SK-N-SH treated with all-trans-retinoic acid at 6 μM for 48 hours (cell line): ENCODE data around the gene TCAP.

ENCODE experiments used
- ATAC-seq: fragments of 200-7000 bp; cut with Tn5 transposase; 3 replicates; pipeline ENCODE4 v1.9.1; 2020; ENCODE audit warnings: mild to moderate bottlenecking, moderate library complexity
- ARNTL ChIP-seq: fragments of 450-650 bp; formaldehyde crosslinking; IDR thresholded peaks from 2 replicates; pipeline ENCODE4 v1.5.0; 2020; ENCODE audit warnings: low read depth, mild to moderate bottlenecking, moderate library complexity, borderline replicate concordance
- BACH2 ChIP-seq: fragments of 250-450 bp; sonication (Bioruptor Pico); IDR thresholded peaks from 2 replicates; pipeline ENCODE4 v1.9.0; 2021; ENCODE audit warnings: mild to moderate bottlenecking, borderline replicate concordance
- CREB5 ChIP-seq: fragments of 250-450 bp; sonication (Bioruptor Pico); IDR thresholded peaks from 2 replicates; pipeline ENCODE4 v1.5.1; 2020; ENCODE audit warnings: low read depth, mild to moderate bottlenecking, moderate library complexity
- CSDC2 ChIP-seq: fragments of 250-450 bp; sonication (Bioruptor Pico); IDR thresholded peaks from 2 replicates; pipeline ENCODE4 v1.5.0; 2020; ENCODE audit warnings: mild to moderate bottlenecking, moderate library complexity
- CSRNP3 ChIP-seq: fragments of 250-450 bp; sonication (Bioruptor Pico); IDR thresholded peaks from 2 replicates; pipeline ENCODE4 v1.5.1; 2021; ENCODE audit warnings: mild to moderate bottlenecking, moderate library complexity
- ESRRG ChIP-seq: fragments of 250-450 bp; sonication (Bioruptor Pico); IDR thresholded peaks from 2 replicates; pipeline ENCODE4 v1.6.1; 2021; ENCODE audit warnings: mild to moderate bottlenecking
- GLIS3 ChIP-seq: fragments of 250-450 bp; sonication (Bioruptor Pico); IDR thresholded peaks from 2 replicates; pipeline ENCODE4 v1.5.0; 2020; ENCODE audit warnings: mild to moderate bottlenecking, moderate library complexity
- ISL1 ChIP-seq: fragments of 250-450 bp; sonication (Bioruptor Pico); IDR thresholded peaks from 2 replicates; pipeline ENCODE4 v2.1.2; 2022; ENCODE audit warnings: mild to moderate bottlenecking, moderate library complexity
- PATZ1 ChIP-seq: fragments of 250-450 bp; sonication (Bioruptor Pico); IDR thresholded peaks from 2 replicates; pipeline ENCODE4 v1.8.0; 2020; ENCODE audit warnings: mild to moderate bottlenecking, moderate library complexity, borderline replicate concordance
- POU6F1 ChIP-seq: fragments of 250-450 bp; sonication (Bioruptor Pico); IDR thresholded peaks from 2 replicates; pipeline ENCODE4 v1.8.0; 2021; ENCODE audit warnings: low read depth, mild to moderate bottlenecking, moderate library complexity, borderline replicate concordance
- PPARA ChIP-seq: fragments of 250-450 bp; sonication (Bioruptor Pico); IDR thresholded peaks from 2 replicates; pipeline ENCODE4 v1.5.0; 2020; ENCODE audit warnings: mild to moderate bottlenecking, borderline replicate concordance
- RARB ChIP-seq: fragments of 250-450 bp; sonication (Bioruptor Pico); IDR thresholded peaks from 2 replicates; pipeline ENCODE4 v1.8.0; 2021; ENCODE audit warnings: mild to moderate bottlenecking, moderate library complexity
- SNAI2 ChIP-seq: fragments of 250-450 bp; sonication (Bioruptor Pico); IDR thresholded peaks from 2 replicates; pipeline ENCODE4 v1.5.0; 2020; ENCODE audit warnings: mild to moderate bottlenecking, moderate library complexity
- TCF4 ChIP-seq: fragments of 250-450 bp; sonication (Bioruptor Pico); IDR thresholded peaks from 2 replicates; pipeline ENCODE4 v1.8.0; 2021; ENCODE audit warnings: mild to moderate bottlenecking, moderate library complexity, borderline replicate concordance
- TOX ChIP-seq: fragments of 250-450 bp; sonication (Bioruptor Pico); IDR thresholded peaks from 2 replicates; pipeline ENCODE4 v1.8.0; 2021; ENCODE audit warnings: mild to moderate bottlenecking, moderate library complexity, borderline replicate concordance
- TSHZ2 ChIP-seq: fragments of 250-450 bp; sonication (Bioruptor Pico); IDR thresholded peaks from 2 replicates; pipeline ENCODE4 v1.5.0; 2020; ENCODE audit warnings: mild to moderate bottlenecking, moderate library complexity
- ZC3H10 ChIP-seq: fragments of 250-450 bp; sonication (Bioruptor Pico); IDR thresholded peaks from 2 replicates; pipeline ENCODE4 v1.5.1; 2021; ENCODE audit warnings: mild to moderate bottlenecking, moderate library complexity
- ZFP3 ChIP-seq: fragments of 250-450 bp; sonication (Bioruptor Pico); IDR thresholded peaks from 2 replicates; pipeline ENCODE4 v1.5.0; 2020; ENCODE audit warnings: mild to moderate bottlenecking, moderate library complexity
- ZFP30 ChIP-seq: fragments of 450-650 bp; formaldehyde crosslinking; IDR thresholded peaks from 2 replicates; pipeline ENCODE4 v1.5.0; 2022; ENCODE audit warnings: mild to moderate bottlenecking, moderate library complexity
- ZNF565 ChIP-seq: fragments of 450-650 bp; formaldehyde crosslinking; conservative IDR thresholded peaks from 2 replicates; pipeline ENCODE4 v1.5.0; 2020; ENCODE audit warnings: low read depth, mild to moderate bottlenecking, moderate library complexity
- ZNF70 ChIP-seq: fragments of 450-650 bp; formaldehyde crosslinking; IDR thresholded peaks from 2 replicates; pipeline ENCODE4 v1.5.0; 2020; ENCODE audit warnings: mild to moderate bottlenecking, moderate library complexity
- ZNF8 ChIP-seq: fragments of 450-650 bp; formaldehyde crosslinking; IDR thresholded peaks from 2 replicates; pipeline ENCODE4 v1.5.0; 2020; ENCODE audit warnings: mild to moderate bottlenecking, moderate library complexity

The TCAP gene

GRCh38 chr17:39655105-39655504 is 10.0 kb upstream of the TCAP start:
- TF ChIP-seq ESRRG = no peak
- no peak for TF ChIP-seq ZNF70 (CRISPR knock-in tag)
- TF ChIP-seq BACH2 = no peak
- no peak for TF ChIP-seq ZFP3
- TF ChIP-seq ZFP30 (CRISPR knock-in tag) = no peak
- TF ChIP-seq CREB5 (CRISPR knock-in tag) = no peak
- no peak for TF ChIP-seq RARB (CRISPR knock-in tag)
- TF ChIP-seq ZNF565 (CRISPR knock-in tag) = no peak
- no peak for ATAC-seq

DNA sequence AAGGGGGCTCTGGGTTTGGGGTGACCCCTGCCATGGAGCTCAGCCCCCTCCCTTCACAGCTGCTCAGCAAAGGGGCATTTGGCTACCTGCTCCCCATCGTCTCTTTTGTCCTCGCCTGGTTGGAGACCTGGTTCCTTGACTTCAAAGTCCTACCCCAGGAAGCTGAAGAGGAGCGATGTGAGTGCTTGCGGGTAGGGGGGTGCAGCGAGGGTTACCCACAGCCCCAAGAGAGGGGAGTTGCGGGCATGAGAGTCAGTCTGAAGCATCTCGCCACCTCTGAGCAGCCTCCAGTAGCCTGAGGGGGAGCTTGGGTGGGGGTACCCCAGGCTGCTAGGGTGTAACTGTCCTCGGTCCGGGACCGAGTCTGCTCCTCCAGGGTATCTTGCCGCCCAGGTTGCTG is 6.8 kb upstream of the TCAP start:
- TF ChIP-seq ZFP3 = no peak
- no peak for TF ChIP-seq TCF4 (CRISPR knock-in tag)
- no peak for TF ChIP-seq CSDC2
- no peak for TF ChIP-seq BACH2
- TF ChIP-seq TOX = no peak
- no peak for TF ChIP-seq ZNF8 (CRISPR knock-in tag)
- no peak for TF ChIP-seq SNAI2 (CRISPR knock-in tag)
- TF ChIP-seq ARNTL (CRISPR knock-in tag) = no peak
- no peak for TF ChIP-seq GLIS3
- no peak for TF ChIP-seq PATZ1 (CRISPR knock-in tag)
- TF ChIP-seq ZNF565 (CRISPR knock-in tag) = no peak
- TF ChIP-seq ISL1 (CRISPR knock-in tag) = no peak
- TF ChIP-seq RARB (CRISPR knock-in tag) = no peak
- no peak for TF ChIP-seq TSHZ2 (CRISPR knock-in tag)
- TF ChIP-seq ESRRG = no peak
- no peak for TF ChIP-seq ZNF70 (CRISPR knock-in tag)
- no peak for TF ChIP-seq CSRNP3 (CRISPR knock-in tag)
- TF ChIP-seq ZC3H10 (CRISPR knock-in tag) = no peak
- TF ChIP-seq POU6F1 (CRISPR knock-in tag) = no peak
- no peak for TF ChIP-seq PPARA (CRISPR knock-in tag)
- no peak for ATAC-seq

GRCh38 chr17:39658760-39659159 is 6.4 kb upstream of the TCAP start:
- no peak for ATAC-seq
- TF ChIP-seq ISL1 (CRISPR knock-in tag) = no peak
- TF ChIP-seq BACH2 = no peak
- TF ChIP-seq ZFP30 (CRISPR knock-in tag) = no peak
- no peak for TF ChIP-seq ZC3H10 (CRISPR knock-in tag)
- no peak for TF ChIP-seq ZNF565 (CRISPR knock-in tag)
- TF ChIP-seq ZNF70 (CRISPR knock-in tag) = no peak
- no peak for TF ChIP-seq POU6F1 (CRISPR knock-in tag)
- no peak for TF ChIP-seq CSRNP3 (CRISPR knock-in tag)
- no peak for TF ChIP-seq ESRRG
- TF ChIP-seq PATZ1 (CRISPR knock-in tag) = no peak
- no peak for TF ChIP-seq TOX
- no peak for TF ChIP-seq ARNTL (CRISPR knock-in tag)
- no peak for TF ChIP-seq GLIS3
- TF ChIP-seq, all 23 proteins: peak for 0
